HCT116 (cell line): Measurements from ENCODE around the gene CYP51A1. TPM values are rescaled to one million over a fixed set of nuclear protein-coding genes. Genes with fewer than 3 reads are reported as not detected.

Experiments
- ATAC-seq: fragments of 200-7000 bp; cut with Tn5 transposase; 2 replicates; pipeline ENCODE4 v1.9.1; 2020; ENCODE audit warnings: mild to moderate bottlenecking, moderate library complexity
- BruUV-seq: library from RNA; stranded (reverse); fragments of 400-500 nt; replicated peaks from 2 replicates; lab custom pipeline; 2021; lab: Mats Ljungman, UMichigan
- CTCF ChIA-PET: fragments of 300-600 bp; sonication (Branson Sonifier 250); formaldehyde crosslinking; loops from one replicate; lab custom pipeline; 2021; ENCODE audit warnings: antibody characterized with exemption; lab: Charles Lee
- POLR2A ChIA-PET: fragments of 300-600, 350-600 bp; sonication (Branson Sonifier 250); formaldehyde crosslinking; loops from one replicate; lab custom pipeline; 2021; ENCODE audit warnings: antibody characterized with exemption; lab: Charles Lee
- RAD21 ChIA-PET, 2 experiments: fragments of 300-600 bp; sonication (Branson Sonifier 250); formaldehyde crosslinking; loops; one replicate each; lab custom pipeline; 2023; ENCODE audit warnings: low total read pairs in 2 of 2; ENCODE audit not compliant: uncharacterized antibody in 2 of 2, unreplicated experiment in 2 of 2, low non-redundant PET in 1 of 2; lab: Charles Lee
- DNase-seq: peaks from one replicate; pipeline ENCODE4 v3.0.0-alpha.2; 2010; ENCODE audit warnings: low read depth, low spot score
- H2AFZ ChIP-seq: fragments of 200-600 bp; shearing (Covaris generic), sonication (generic); 2 replicates; pipeline ENCODE4 v1.6.1; 2017; ENCODE audit warnings: low read depth, mixed run types, mixed read lengths, antibody characterized with exemption, low read length; ENCODE audit not compliant: poor library complexity, severe bottlenecking
- H3K27ac ChIP-seq: 2 replicates; pipeline ENCODE4 v1.5.1; 2012; ENCODE audit warnings: low read depth, low read length
- H3K27me3 ChIP-seq: fragments of 200-600 bp; sonication (generic); 2 replicates; pipeline ENCODE4 v1.6.1; 2016; ENCODE audit warnings: mixed run types, low read length, mixed read lengths; ENCODE audit not compliant: insufficient read depth
- H3K36me3 ChIP-seq, 2 experiments: fragments of 200-500 bp in 1 of 2; fragments of 200-600 bp in 1 of 2; sonication (Bioruptor generic) in 1 of 2; sonication (generic) in 1 of 2; 2 replicates each; pipeline versions ENCODE4 v1.5.1 to v1.6.1; 2014 to 2016; ENCODE audit warnings: low read length in 2 of 2, inconsistent platforms in 1 of 2, mixed read lengths in 1 of 2, mixed run types in 1 of 2; ENCODE audit not compliant: insufficient read depth in 2 of 2, control insufficient read depth in 1 of 2
- H3K4me1 ChIP-seq, 2 experiments: fragments of 200-600 bp in 1 of 2; sonication (generic) in 1 of 2; 2 replicates each; pipeline versions ENCODE4 v1.5.1 to v1.6.1; 2012 to 2017; ENCODE audit warnings: low read length in 2 of 2, inconsistent platforms in 1 of 2, mild to moderate bottlenecking in 1 of 2, mixed read lengths in 1 of 2, mixed run types in 1 of 2, moderate library complexity in 1 of 2; ENCODE audit not compliant: insufficient read depth in 2 of 2, control insufficient read depth in 1 of 2
- H3K4me2 ChIP-seq: fragments of 200-600 bp; sonication (generic); 2 replicates; pipeline ENCODE4 v1.6.1; 2017; ENCODE audit warnings: mixed run types, low read length, mixed read lengths
- H3K4me3 ChIP-seq, 2 experiments: fragments of 200-600 bp in 1 of 2; sonication (generic) in 1 of 2; replicated peaks in 1 of 2; 2 replicates each; pipeline ENCODE4 v1.5.1; 2011 to 2016; ENCODE audit warnings: low read length in 2 of 2, control low read depth in 1 of 2, low read depth in 1 of 2, mild to moderate bottlenecking in 1 of 2, mixed read lengths in 1 of 2, mixed run types in 1 of 2
- H3K79me2 ChIP-seq: fragments of 200-600 bp; sonication (generic); 2 replicates; pipeline ENCODE4 v1.6.1; 2017; ENCODE audit warnings: mild to moderate bottlenecking, mixed run types, low read length, moderate library complexity, mixed read lengths; ENCODE audit not compliant: insufficient read depth
- H3K9ac ChIP-seq: fragments of 200-600 bp; sonication (generic); 2 replicates; pipeline ENCODE4 v1.6.1; 2016; ENCODE audit warnings: low read length, mixed read lengths
- H3K9me2 ChIP-seq: fragments of 200-600 bp; sonication (generic), shearing (Covaris generic); 2 replicates; pipeline ENCODE4 v1.6.1; 2017; ENCODE audit warnings: mixed run types, mild to moderate bottlenecking, moderate library complexity; ENCODE audit not compliant: insufficient read depth
- H3K9me3 ChIP-seq, 2 experiments: fragments of 200-500 bp in 1 of 2; fragments of 200-600 bp in 1 of 2; sonication (Bioruptor generic) in 1 of 2; sonication (generic) in 1 of 2; 2 replicates each; pipeline ENCODE4 v1.6.1; 2014 to 2017; ENCODE audit warnings: low read length in 2 of 2, mixed read lengths in 2 of 2, inconsistent platforms in 1 of 2, low read depth in 1 of 2, mild to moderate bottlenecking in 1 of 2, mixed run types in 1 of 2, moderate library complexity in 1 of 2; ENCODE audit not compliant: control insufficient read depth in 1 of 2, insufficient read depth in 1 of 2
- H4K20me1 ChIP-seq: fragments of 200-600 bp; sonication (generic), shearing (Covaris generic); 2 replicates; pipeline ENCODE4 v1.6.1; 2017; ENCODE audit warnings: mixed run types, mild to moderate bottlenecking, moderate library complexity; ENCODE audit not compliant: insufficient read depth
- CBX3 ChIP-seq: IDR thresholded peaks from 2 replicates; pipeline ENCODE4 v1.6.1; 2012; ENCODE audit warnings: low read depth
- ELF1 ChIP-seq: IDR thresholded peaks from 2 replicates; pipeline ENCODE4 v1.6.1; 2012; ENCODE audit warnings: low read depth, borderline replicate concordance
- EZH2 ChIP-seq: fragments of 200-600 bp; sonication (generic); IDR thresholded peaks from 2 replicates; pipeline ENCODE4 v1.6.1; 2017; ENCODE audit warnings: antibody characterized with exemption, mixed run types
- EZH2phosphoT487 ChIP-seq: fragments of 200-600 bp; IDR thresholded peaks from 2 replicates; pipeline ENCODE4 v1.6.1; 2018; ENCODE audit warnings: antibody characterized with exemption, borderline replicate concordance
- FOSL1 ChIP-seq: IDR thresholded peaks from 2 replicates; pipeline ENCODE4 v1.6.1; 2012; ENCODE audit warnings: low read depth
- MAX ChIP-seq: IDR thresholded peaks from 2 replicates; pipeline ENCODE4 v1.6.1; 2012
- POLR2A ChIP-seq: IDR thresholded peaks from 2 replicates; pipeline ENCODE4 v1.7.0; 2011; ENCODE audit warnings: borderline replicate concordance; ENCODE audit not compliant: insufficient read depth, insufficient read length; ENCODE audit errors: extremely low read depth
- POLR2AphosphoS5 ChIP-seq: IDR thresholded peaks from 2 replicates; pipeline ENCODE4 v1.6.1; 2011; ENCODE audit warnings: mild to moderate bottlenecking, low read depth, low read length, moderate library complexity
- REST ChIP-seq: IDR thresholded peaks from 2 replicates; pipeline ENCODE4 v1.6.1; 2012; ENCODE audit warnings: low read depth
- TCF7L2 ChIP-seq: IDR thresholded peaks from 2 replicates; pipeline ENCODE4 v1.7.0; 2011; ENCODE audit warnings: borderline replicate concordance, inconsistent platforms; ENCODE audit not compliant: insufficient read depth, insufficient read length; ENCODE audit errors: extremely low read depth
- YY1 ChIP-seq: IDR thresholded peaks from 2 replicates; pipeline ENCODE4 v1.6.1; 2011; ENCODE audit warnings: low read length, low read depth, moderate library complexity, mild to moderate bottlenecking; ENCODE audit not compliant: insufficient replicate concordance; ENCODE audit errors: extremely low read depth
- ZBTB33 ChIP-seq: IDR thresholded peaks from 2 replicates; pipeline ENCODE4 v1.6.1; 2011; ENCODE audit warnings: mild to moderate bottlenecking, low read length, moderate library complexity; ENCODE audit not compliant: insufficient replicate concordance; ENCODE audit errors: extremely low read depth
- ZFX ChIP-seq: fragments of 450-650 bp; IDR thresholded peaks from 2 replicates; pipeline ENCODE4 v1.6.1; 2017
- ZNF274 ChIP-seq: fragments of 200-500 bp; sonication (Bioruptor generic); IDR thresholded peaks from 2 replicates; pipeline ENCODE4 v1.6.1; 2014; ENCODE audit warnings: mild to moderate bottlenecking, low read depth, low read length, inconsistent platforms
- intact Hi-C: fragments of 100-400 bp; cut with micrococcal nuclease; formaldehyde crosslinking; loops from 2 replicates; pipeline ENCODE4 v1.10.0; 2022
- total RNA-seq: library from RNA; stranded (reverse); gene quantifications from one replicate; pipeline ENCODE4 v1.2.1, GENCODE V29; 2021; ENCODE audit not compliant: unreplicated experiment
- TF ChIP-seq, protein P1 (sequence below), 3 experiments: fragments of 200-600 bp in 1 of 3; sonication (generic) in 1 of 3; IDR thresholded peaks in 2 of 3; conservative IDR thresholded peaks in 1 of 3; 2 replicates each; pipeline ENCODE4 v1.5.1; 2012 to 2017; ENCODE audit warnings: low read depth in 2 of 3, low read length in 2 of 3, antibody characterized with exemption in 1 of 3, borderline replicate concordance in 1 of 3, control low read depth in 1 of 3, mild to moderate bottlenecking in 1 of 3, mixed read lengths in 1 of 3, mixed run types in 1 of 3, moderate library complexity in 1 of 3; ENCODE audit not compliant: insufficient read depth in 1 of 3

CYP51A1 gene
- total RNA-seq, 1 experiment from 2014 or later: 85.7 TPM

GRCh38 chr7:92116949-92117348 is 17.3 kb downstream of the CYP51A1 start:
- H3K27ac ChIP-seq: no peak overlapping the region
- H2AFZ ChIP-seq: no peak overlapping the region
- peaks cover 60% of the 10 kb centered on the region for H3K79me2 ChIP-seq
- H3K9ac ChIP-seq: no peak overlapping the region
- TF ChIP-seq EZH2: no peak
- TF ChIP-seq ZBTB33: no peak
- TF ChIP-seq EZH2phosphoT487: no peak
- TF ChIP-seq POLR2A: no peak
- no peak for TF ChIP-seq MAX
- no peak for TF ChIP-seq TCF7L2
- no peak for TF ChIP-seq ZNF274
- TF ChIP-seq, protein P1, sequence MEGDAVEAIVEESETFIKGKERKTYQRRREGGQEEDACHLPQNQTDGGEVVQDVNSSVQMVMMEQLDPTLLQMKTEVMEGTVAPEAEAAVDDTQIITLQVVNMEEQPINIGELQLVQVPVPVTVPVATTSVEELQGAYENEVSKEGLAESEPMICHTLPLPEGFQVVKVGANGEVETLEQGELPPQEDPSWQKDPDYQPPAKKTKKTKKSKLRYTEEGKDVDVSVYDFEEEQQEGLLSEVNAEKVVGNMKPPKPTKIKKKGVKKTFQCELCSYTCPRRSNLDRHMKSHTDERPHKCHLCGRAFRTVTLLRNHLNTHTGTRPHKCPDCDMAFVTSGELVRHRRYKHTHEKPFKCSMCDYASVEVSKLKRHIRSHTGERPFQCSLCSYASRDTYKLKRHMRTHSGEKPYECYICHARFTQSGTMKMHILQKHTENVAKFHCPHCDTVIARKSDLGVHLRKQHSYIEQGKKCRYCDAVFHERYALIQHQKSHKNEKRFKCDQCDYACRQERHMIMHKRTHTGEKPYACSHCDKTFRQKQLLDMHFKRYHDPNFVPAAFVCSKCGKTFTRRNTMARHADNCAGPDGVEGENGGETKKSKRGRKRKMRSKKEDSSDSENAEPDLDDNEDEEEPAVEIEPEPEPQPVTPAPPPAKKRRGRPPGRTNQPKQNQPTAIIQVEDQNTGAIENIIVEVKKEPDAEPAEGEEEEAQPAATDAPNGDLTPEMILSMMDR (IDR thresholded peaks at IDR 0.05 in 2 of 3, conservative IDR thresholded peaks at IDR 0.05 in 1 of 3; ENCODE audit: borderline replicate concordance in 1 of 3, insufficient read depth in 1 of 3, low read depth in 2 of 3, low read length in 2 of 3): no peak
- TF ChIP-seq POLR2AphosphoS5: no peak
- TF ChIP-seq FOSL1: no peak
- no peak for TF ChIP-seq REST
- no peak for TF ChIP-seq YY1
- no peak for TF ChIP-seq ELF1
- no peak for TF ChIP-seq ZFX
- no peak for TF ChIP-seq CBX3
- no peak for DNase-seq
- no peak overlapping the region for H3K4me3 ChIP-seq
- H3K27me3 ChIP-seq: no peaks in the 10 kb centered on the region
- H3K9me2 ChIP-seq: no peaks in the 10 kb centered on the region
- intact Hi-C loops: no loop called here
- H3K4me1 ChIP-seq: no peaks in the 10 kb centered on the region
- H4K20me1 ChIP-seq: peaks cover 8% of the 10 kb centered on the region
- no TSS peak for BruUV-seq
- no peak overlapping the region for H3K4me2 ChIP-seq
- ChIA-PET RAD21 (no interaction called here), POLR2A (no interaction called here), CTCF (no interaction called here)
- peaks cover 18 to 30% of the 10 kb centered on the region in 2 experiments; a peak in 3 of 4 replicates for H3K36me3 ChIP-seq
- no peak for ATAC-seq
- no peaks in the 10 kb centered on the region for H3K9me3 ChIP-seq
